Parathyroid adenoma (tissue), 2 donors: ENCODE data around the gene TNFRSF18.

Source experiments
- H2AFZ ChIP-seq: fragments of 300-600 bp; sonication (generic); one replicate; pipeline ENCODE4 v1.7.0; 2017; ENCODE audit warnings: antibody characterized with exemption, mild to moderate bottlenecking
- H3K27ac ChIP-seq: fragments of 300-600 bp; sonication (generic); one replicate; pipeline ENCODE4 v1.7.0; 2017
- H3K27me3 ChIP-seq: fragments of 300-600 bp; sonication (generic); one replicate; pipeline ENCODE4 v1.7.0; 2017; ENCODE audit warnings: low read length; ENCODE audit not compliant: control insufficient read depth, insufficient read depth
- H3K36me3 ChIP-seq: fragments of 300-600 bp; sonication (generic); one replicate; pipeline ENCODE4 v1.7.0; 2017; ENCODE audit warnings: low read length; ENCODE audit not compliant: control insufficient read depth, insufficient read depth
- H3K4me1 ChIP-seq: fragments of 300-600 bp; sonication (generic); one replicate; pipeline ENCODE4 v1.7.0; 2017; ENCODE audit warnings: control low read depth
- H3K4me2 ChIP-seq: fragments of 300-600 bp; sonication (generic); one replicate; pipeline ENCODE4 v1.7.0; 2017; ENCODE audit warnings: low read length
- H3K4me3 ChIP-seq: fragments of 300-600 bp; sonication (generic); one replicate; pipeline ENCODE4 v1.7.0; 2017; ENCODE audit warnings: low read depth, low read length
- H3K79me2 ChIP-seq: fragments of 300-600 bp; sonication (generic); one replicate; pipeline ENCODE4 v1.7.0; 2017; ENCODE audit warnings: control low read depth
- H3K9ac ChIP-seq: fragments of 300-600 bp; sonication (generic); one replicate; pipeline ENCODE4 v1.7.0; 2017; ENCODE audit warnings: mild to moderate bottlenecking
- H3K9me3 ChIP-seq: fragments of 300-600 bp; sonication (generic); one replicate; pipeline ENCODE4 v1.7.0; 2017; ENCODE audit warnings: low read length; ENCODE audit not compliant: control insufficient read depth
- CTCF ChIP-seq: fragments of 300-600 bp; sonication (generic); IDR thresholded peaks from one replicate; pipeline ENCODE4 v1.7.0; 2017; ENCODE audit warnings: antibody characterized with exemption, mild to moderate bottlenecking
- donor health status: primary hyperparathyroidism.

TNFRSF18 gene

DNA sequence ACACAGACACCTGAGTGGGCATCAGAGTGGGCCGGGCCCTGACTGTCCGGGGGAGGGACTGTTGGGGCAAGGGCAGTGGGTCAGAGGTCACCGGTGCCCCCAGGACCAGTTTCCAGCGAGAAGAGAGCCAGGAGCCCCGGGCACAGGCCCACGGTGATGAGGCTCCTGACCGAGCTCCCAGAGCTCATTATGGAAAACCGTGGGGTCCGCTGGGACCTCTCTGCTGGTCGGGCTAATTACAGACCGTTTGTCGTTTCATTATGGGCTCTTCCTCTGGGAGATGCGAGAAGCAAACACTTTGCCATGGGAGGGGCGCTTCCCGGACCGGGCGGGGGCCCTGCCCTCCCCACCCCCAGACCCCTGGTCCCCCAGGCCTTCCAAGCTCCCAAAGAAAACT, 44.7 kb downstream of the TNFRSF18 start:
- no peaks in the 10 kb centered on the region for H3K27me3 ChIP-seq
- H3K27ac ChIP-seq, result no peak overlapping the region
- no peak overlapping the region for H3K9ac ChIP-seq
- no peaks in the 10 kb centered on the region for H3K9me3 ChIP-seq
- H3K36me3 ChIP-seq, result no peaks in the 10 kb centered on the region
- H3K4me3 ChIP-seq, result no peak overlapping the region
- TF ChIP-seq CTCF, result no peak
- H3K4me2 ChIP-seq, result peak overlapping the region; percentile 96
- no peak overlapping the region for H2AFZ ChIP-seq
- H3K79me2 ChIP-seq, result no peaks in the 10 kb centered on the region
- no peaks in the 10 kb centered on the region for H3K4me1 ChIP-seq

DNA sequence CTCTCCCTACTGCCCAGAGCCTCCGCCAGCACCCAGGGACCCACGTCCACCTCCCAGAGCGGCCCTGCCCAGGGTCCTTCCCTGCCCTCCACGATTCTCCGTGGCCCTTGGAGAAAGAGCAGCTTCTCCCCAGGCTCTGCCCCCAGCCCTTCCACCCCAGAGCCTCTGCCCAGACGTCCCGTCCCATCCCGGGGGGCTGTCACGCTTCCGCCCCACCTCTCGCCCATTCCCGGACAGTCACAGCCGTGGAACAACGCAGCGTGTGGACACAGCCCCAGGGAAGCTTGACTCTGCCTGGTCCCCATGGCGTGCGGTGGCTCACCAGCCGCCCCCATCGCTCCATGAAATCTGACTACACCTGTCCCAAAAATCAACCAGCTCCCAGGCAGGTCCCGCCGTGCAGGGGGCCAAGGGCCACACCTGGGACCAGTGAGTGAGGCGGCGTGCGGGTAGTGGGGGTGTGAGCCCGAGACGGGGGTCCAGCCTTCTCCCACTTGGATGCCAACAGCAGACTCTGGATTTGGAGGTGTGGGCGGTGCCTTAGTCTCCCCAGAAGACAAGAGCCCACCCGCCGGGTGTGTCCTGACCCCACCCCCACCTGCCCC, 45.2 kb downstream of the TNFRSF18 start:
- no peak overlapping the region for H3K9ac ChIP-seq
- no peaks in the 10 kb centered on the region for H3K79me2 ChIP-seq
- no peak overlapping the region for H3K4me2 ChIP-seq
- H3K4me1 ChIP-seq, result no peaks in the 10 kb centered on the region
- no peaks in the 10 kb centered on the region for H3K36me3 ChIP-seq
- H3K27me3 ChIP-seq, result no peaks in the 10 kb centered on the region
- H2AFZ ChIP-seq, result no peak overlapping the region
- TF ChIP-seq CTCF, result no peak
- no peak overlapping the region for H3K4me3 ChIP-seq
- H3K9me3 ChIP-seq, result no peaks in the 10 kb centered on the region
- no peak overlapping the region for H3K27ac ChIP-seq

DNA sequence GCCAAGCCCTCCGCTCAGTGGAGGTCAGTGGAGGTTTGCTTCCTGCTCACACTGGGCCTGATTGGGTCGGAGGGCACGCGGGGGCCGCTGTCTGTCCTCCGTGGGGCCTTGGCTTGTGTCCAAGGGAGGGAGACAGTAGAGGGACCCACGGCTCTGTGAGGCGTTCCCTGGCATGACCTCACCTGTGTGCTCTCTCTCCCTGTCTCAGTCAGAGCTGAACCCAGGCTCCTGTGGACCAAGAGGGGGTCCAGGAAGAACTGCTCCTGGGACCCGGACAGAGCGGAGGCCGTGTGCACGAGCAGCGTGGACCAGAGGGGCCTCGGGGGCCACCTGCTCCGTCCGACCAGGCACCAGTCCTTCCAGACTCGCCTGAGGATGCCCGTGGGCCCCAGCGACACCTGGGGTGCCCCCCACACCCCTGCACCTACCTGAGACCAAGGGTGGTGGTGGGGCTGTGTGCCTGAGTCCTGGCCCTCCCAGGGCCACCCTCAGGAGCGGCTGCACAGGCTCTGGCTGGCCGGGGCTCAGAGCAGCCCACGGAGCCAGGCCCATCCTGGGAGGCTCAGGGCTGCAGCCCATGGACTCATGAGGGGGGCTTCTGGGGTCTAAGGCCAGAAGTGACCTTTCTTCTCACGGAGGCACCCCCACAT, 46.0 kb downstream of the TNFRSF18 start:
- Histone ChIP-seq H3K79me2 (no peaks in the 10 kb centered on the region), H3K4me2 (no peak overlapping the region), H2AFZ (no peak overlapping the region), H3K36me3 (no peaks in the 10 kb centered on the region), H3K27me3 (no peaks in the 10 kb centered on the region), H3K27ac (no peak overlapping the region), H3K4me1 (no peaks in the 10 kb centered on the region), H3K9ac (no peak overlapping the region), H3K9me3 (no peaks in the 10 kb centered on the region), H3K4me3 (no peak overlapping the region)
- no peak for TF ChIP-seq CTCF

- Histone ChIP-seq H3K4me3 (peak overlapping the region; percentile 62), H3K27ac (peak overlapping the region; percentile 81), H3K4me2 (peak overlapping the region; percentile 80), H3K4me1 (no peaks in the 10 kb centered on the region), H3K79me2 (no peaks in the 10 kb centered on the region), H3K9me3 (no peaks in the 10 kb centered on the region), H2AFZ (peak overlapping the region; percentile 91), H3K36me3 (no peaks in the 10 kb centered on the region), H3K9ac (peak overlapping the region; percentile 46), H3K27me3 (no peaks in the 10 kb centered on the region)
- no peak for TF ChIP-seq CTCF
Measured at GRCh38 chr1:1157914-1158710, 48.3 kb downstream of the TNFRSF18 start.
